Measurements from ENCODE around the gene GABPB2.

The GABPB2 gene

DNA sequence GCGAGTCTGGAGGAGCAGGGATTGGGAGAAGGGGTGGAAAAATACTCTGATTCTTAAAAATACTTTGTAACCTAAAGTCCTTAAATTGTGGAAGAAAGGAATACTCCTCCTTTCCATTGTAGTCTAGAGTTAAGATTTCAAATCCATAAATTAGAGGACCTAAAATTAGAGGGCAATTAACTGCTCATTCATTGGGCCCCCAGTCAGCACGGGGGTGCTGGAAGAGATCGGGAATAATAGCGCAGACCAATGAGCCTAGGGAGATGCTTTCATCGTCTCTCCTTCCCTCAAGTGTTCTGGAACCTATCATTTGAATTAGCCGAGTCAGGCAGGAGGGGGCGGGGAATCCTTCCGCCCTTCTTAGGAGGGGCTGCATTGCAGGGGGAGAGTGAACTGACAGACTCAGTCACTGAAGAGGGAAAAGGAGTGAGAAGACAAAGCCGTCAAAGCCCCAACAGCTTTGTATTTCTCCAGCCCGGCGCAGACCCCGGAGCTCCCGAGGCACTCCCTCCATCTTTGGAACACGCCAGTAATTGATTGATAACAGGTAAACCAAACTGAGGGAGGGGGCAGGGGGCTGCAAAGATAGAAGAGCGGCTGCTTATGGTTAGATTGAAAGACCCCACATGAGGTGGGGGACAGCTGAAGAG, 10.4 kb upstream of the GABPB2 start, which contains the start of gene MLLT11:
Gene MLLT11 (plus strand): TSS at position 391 of the 650 bp plus-strand sequence. CDS start 6,828 bp downstream, outside the sequence.
- Histone ChIP-seq H2AK5ac (ENCODE audit: low read length, severe bottlenecking) (peak within 1 kb of the TSS; percentile 53), H3K79me1 (replicated peaks; ENCODE audit: low read length, poor library complexity, severe bottlenecking) (no peaks in the 10 kb centered on the region), H3K4me1 (ENCODE audit: control insufficient read depth, insufficient read depth, low read depth, low read length) (peaks cover 17% of the 10 kb centered on the region), H3K4me2 (ENCODE audit: low read length, poor library complexity, severe bottlenecking) (peak within 1 kb of the TSS; percentile 94), H2BK5ac (ENCODE audit: low read depth, low read length, poor library complexity, severe bottlenecking) (peak within 1 kb of the TSS; percentile 88), H4K8ac (ENCODE audit: low read length) (peak within 1 kb of the TSS; percentile 97), H3K14ac (ENCODE audit: low read length in 2 of 2) (peak within 1 kb of the TSS in 1 of 2 experiments; percentile 97), H4K91ac (ENCODE audit: low read length) (peak within 1 kb of the TSS; percentile 98), H3K36me3 (ENCODE audit: control insufficient read depth in 1 of 2, insufficient read depth in 2 of 2, low read depth in 1 of 2, low read length in 2 of 2) (peaks cover 16 to 19% of the 10 kb centered on the region in 2 experiments), H3K4ac (ENCODE audit: low read depth in 1 of 2, low read length in 2 of 2) (peak within 1 kb of the TSS; percentile 97), H3K27me3 (ENCODE audit: control insufficient read depth in 1 of 2, insufficient read depth in 1 of 2, low read length in 2 of 2) (no peaks in the 10 kb centered on the region), H3K27ac (ENCODE audit: low read length, poor library complexity, severe bottlenecking) (peak within 1 kb of the TSS; percentile 84), H2BK15ac (ENCODE audit: low read depth, poor library complexity, severe bottlenecking) (peak within 1 kb of the TSS; percentile 71), H3K9me3 (ENCODE audit: control insufficient read depth, low read length) (no peaks in the 10 kb centered on the region), H3K9ac (ENCODE audit: low read length) (peak within 1 kb of the TSS; percentile 97), H2AFZ (ENCODE audit: low read depth, low read length) (peak within 1 kb of the TSS; percentile 8), H3K23ac (ENCODE audit: low read length in 2 of 2) (peak within 1 kb of the TSS; percentile 37 to 45), H2BK120ac (ENCODE audit: low read depth, low read length) (peak within 1 kb of the TSS; percentile 97), H3K18ac (ENCODE audit: low read depth in 1 of 2, low read length in 2 of 2) (peak within 1 kb of the TSS; percentile 96 to 99), H3K4me3 (ENCODE audit: insufficient read depth in 1 of 2, low read depth in 1 of 2, low read length in 2 of 2) (peak within 1 kb of the TSS; percentile 88 to 98), H2BK12ac (ENCODE audit: low read length in 2 of 2) (peak within 1 kb of the TSS; percentile 57 to 84)
- WGBS, result 0% methylated on average over 7 of the region's 15 CpGs
- DNase-seq, result peak; percentile 91

DNA sequence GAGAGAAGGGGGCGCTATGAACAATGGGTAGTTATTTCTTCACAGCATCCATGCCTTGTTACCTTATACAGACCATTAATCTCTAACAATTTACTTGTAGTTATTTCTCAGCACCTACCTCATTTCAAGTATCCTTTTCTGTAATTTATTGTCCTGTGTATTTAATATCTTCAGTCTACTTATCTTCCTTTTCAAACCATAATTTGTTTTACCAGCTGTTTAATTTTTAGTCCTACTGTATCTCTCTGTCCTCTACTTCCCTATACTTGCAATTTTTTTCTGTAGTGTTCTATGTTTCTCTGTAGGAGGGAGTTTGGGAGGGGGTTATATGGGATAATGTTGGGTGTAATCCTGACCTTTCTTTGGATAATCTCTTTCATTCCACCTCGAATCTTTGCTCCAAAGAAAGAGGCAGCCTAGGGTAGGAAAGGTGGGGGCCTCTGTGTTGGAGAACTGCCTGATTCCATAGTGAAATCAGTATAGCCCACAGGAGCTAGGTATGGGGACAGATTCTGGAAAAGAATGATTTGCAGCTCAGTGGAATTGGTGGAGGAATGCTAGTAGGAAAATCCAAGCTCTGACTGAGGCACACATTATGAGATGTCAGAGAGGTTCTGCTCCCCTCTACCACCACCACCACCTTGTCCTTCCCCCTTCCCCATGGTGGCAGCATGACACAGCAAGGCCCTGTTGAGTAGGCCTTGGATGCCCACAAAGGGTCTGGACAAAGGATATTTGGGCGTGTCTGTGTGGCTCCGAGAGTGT, 9.7 kb upstream of the GABPB2 start:
- H2BK12ac ChIP-seq (ENCODE audit: low read length in 2 of 2), result no peak overlapping the region
- WGBS, result 0% methylated on average over 1 of the region's 4 CpGs
- H3K36me3 ChIP-seq (ENCODE audit: control insufficient read depth in 1 of 2, insufficient read depth in 2 of 2, low read depth in 1 of 2, low read length in 2 of 2), result peaks cover 11 to 12% of the 10 kb centered on the region in 2 experiments
- no peak overlapping the region for H3K23ac ChIP-seq (ENCODE audit: low read length in 2 of 2)
- H2AK5ac ChIP-seq (ENCODE audit: low read length, severe bottlenecking), result peak overlapping the region; percentile 53
- peak; percentile 61 for DNase-seq
- H4K91ac ChIP-seq (ENCODE audit: low read length), result no peak overlapping the region
- peak overlapping the region; percentile 84 for H3K27ac ChIP-seq (ENCODE audit: low read length, poor library complexity, severe bottlenecking)
- H3K18ac ChIP-seq (ENCODE audit: low read depth in 1 of 2, low read length in 2 of 2), result peak overlapping the region in 1 of 2 experiments; percentile 76
- H3K79me1 ChIP-seq (replicated peaks; ENCODE audit: low read length, poor library complexity, severe bottlenecking), result no peaks in the 10 kb centered on the region
- no peaks in the 10 kb centered on the region for H3K9me3 ChIP-seq (ENCODE audit: control insufficient read depth, low read length)
- no peak overlapping the region for H2BK120ac ChIP-seq (ENCODE audit: low read depth, low read length)
- peaks cover 12% of the 10 kb centered on the region for H3K4me1 ChIP-seq (ENCODE audit: control insufficient read depth, insufficient read depth, low read depth, low read length)
- H2BK5ac ChIP-seq (ENCODE audit: low read depth, low read length, poor library complexity, severe bottlenecking), result peak overlapping the region; percentile 54
- peak overlapping the region in 1 of 2 experiments; percentile 97 for H3K4ac ChIP-seq (ENCODE audit: low read depth in 1 of 2, low read length in 2 of 2)
- H2AFZ ChIP-seq (ENCODE audit: low read depth, low read length), result no peak overlapping the region
- H3K14ac ChIP-seq (ENCODE audit: low read length in 2 of 2), result no peak overlapping the region
- H3K4me3 ChIP-seq (ENCODE audit: insufficient read depth in 1 of 2, low read depth in 1 of 2, low read length in 2 of 2), result peak overlapping the region; percentile 49 to 98
- H2BK15ac ChIP-seq (ENCODE audit: low read depth, poor library complexity, severe bottlenecking), result no peak overlapping the region
- peak overlapping the region; percentile 94 for H3K4me2 ChIP-seq (ENCODE audit: low read length, poor library complexity, severe bottlenecking)
- H3K9ac ChIP-seq (ENCODE audit: low read length), result peak overlapping the region; percentile 97
- H4K8ac ChIP-seq (ENCODE audit: low read length), result peak overlapping the region; percentile 50
- H3K27me3 ChIP-seq (ENCODE audit: control insufficient read depth in 1 of 2, insufficient read depth in 1 of 2, low read length in 2 of 2), result no peaks in the 10 kb centered on the region

DNA sequence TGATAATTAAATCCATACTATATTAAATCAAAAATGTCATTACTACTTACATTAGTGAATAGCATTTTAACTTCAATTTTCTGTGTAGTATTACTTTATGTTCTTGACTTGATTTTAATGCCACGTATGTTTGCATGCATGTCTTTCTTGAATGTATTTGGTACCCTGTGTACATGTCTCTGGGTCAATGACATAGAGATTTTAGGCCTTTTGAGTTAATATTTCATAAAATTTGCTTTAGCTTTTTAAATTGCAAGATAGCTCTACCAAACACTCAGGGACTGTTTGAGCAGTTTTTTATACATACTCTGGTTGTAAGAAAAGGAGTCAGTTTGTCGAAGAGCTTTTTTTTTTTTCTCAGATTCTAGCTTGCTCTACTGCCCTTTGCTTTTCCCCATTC, 8.9 kb upstream of the GABPB2 start:
- Histone ChIP-seq H2BK15ac (ENCODE audit: low read depth, poor library complexity, severe bottlenecking) (no peak overlapping the region), H3K4me3 (ENCODE audit: insufficient read depth in 1 of 2, low read depth in 1 of 2, low read length in 2 of 2) (peak overlapping the region in 1 of 2 experiments; percentile 98), H3K4me1 (ENCODE audit: control insufficient read depth, insufficient read depth, low read depth, low read length) (peaks cover 9% of the 10 kb centered on the region), H3K4ac (ENCODE audit: low read depth in 1 of 2, low read length in 2 of 2) (no peak overlapping the region), H2BK120ac (ENCODE audit: low read depth, low read length) (no peak overlapping the region), H2AFZ (ENCODE audit: low read depth, low read length) (no peak overlapping the region), H3K79me1 (replicated peaks; ENCODE audit: low read length, poor library complexity, severe bottlenecking) (peaks cover 2% of the 10 kb centered on the region), H3K23ac (ENCODE audit: low read length in 2 of 2) (no peak overlapping the region), H4K91ac (ENCODE audit: low read length) (no peak overlapping the region), H2BK5ac (ENCODE audit: low read depth, low read length, poor library complexity, severe bottlenecking) (no peak overlapping the region), H3K9me3 (ENCODE audit: control insufficient read depth, low read length) (no peaks in the 10 kb centered on the region), H4K8ac (ENCODE audit: low read length) (no peak overlapping the region), H3K18ac (ENCODE audit: low read depth in 1 of 2, low read length in 2 of 2) (no peak overlapping the region), H3K14ac (ENCODE audit: low read length in 2 of 2) (no peak overlapping the region), H3K27ac (ENCODE audit: low read length, poor library complexity, severe bottlenecking) (peak overlapping the region; percentile 39), H3K9ac (ENCODE audit: low read length) (peak overlapping the region; percentile 97), H2BK12ac (ENCODE audit: low read length in 2 of 2) (no peak overlapping the region), H3K4me2 (ENCODE audit: low read length, poor library complexity, severe bottlenecking) (no peak overlapping the region), H3K27me3 (ENCODE audit: control insufficient read depth in 1 of 2, insufficient read depth in 1 of 2, low read length in 2 of 2) (no peaks in the 10 kb centered on the region), H2AK5ac (ENCODE audit: low read length, severe bottlenecking) (no peak overlapping the region), H3K36me3 (ENCODE audit: control insufficient read depth in 1 of 2, insufficient read depth in 2 of 2, low read depth in 1 of 2, low read length in 2 of 2) (peaks cover 9 to 13% of the 10 kb centered on the region in 2 experiments)
- 67% methylated on average over 1 of the region's 2 CpGs for WGBS
- no peak for DNase-seq

Measured in mesenchymal stem cell (in vitro differentiated cells and primary cell).